Retina (tissue), 1 donor: Measurements from ENCODE around the gene SUPT16H.
"Not testable (repeated sequence)": the region's sequence is repeated elsewhere in the genome, so short reads cannot be mapped to it uniquely, and the experiment has no call there.

Source experiments
- DNase-seq: peaks from one replicate; pipeline ENCODE4 v3.0.0-alpha.2; 2016

SUPT16H gene

GRCh38 chr14:21356511-21356910 lies 27.3 kb downstream of the SUPT16H start:
- no peak for DNase-seq

GRCh38 chr14:21352587-21352986 lies 31.2 kb downstream of the SUPT16H start:
- DNase-seq, result no peak

GRCh38 chr14:21350539-21350938 lies 33.3 kb downstream of the SUPT16H start:
- DNase-seq, result no peak

- no peak for DNase-seq
Observed at GRCh38 chr14:21347201-21347600, 36.6 kb downstream of the SUPT16H start.

- DNase-seq, result no peak
Observed at GRCh38 chr14:21346532-21347135, 37.2 kb downstream of the SUPT16H start.

GRCh38 chr14:21343035-21343794 lies 40.6 kb downstream of the SUPT16H start:
- DNase-seq, result no peak

GRCh38 chr14:21334202-21334906 lies 49.5 kb downstream of the SUPT16H start:
- no peak for DNase-seq

- no peak for DNase-seq
Observed at GRCh38 chr14:21332950-21333349, 50.9 kb downstream of the SUPT16H start.

GRCh38 chr14:21326972-21327371 lies 56.8 kb downstream of the SUPT16H start:
- no peak for DNase-seq

GRCh38 chr14:21322716-21323115 lies 61.1 kb downstream of the SUPT16H start:
- no peak for DNase-seq

GRCh38 chr14:21320913-21321312 lies 62.9 kb downstream of the SUPT16H start:
- DNase-seq, result no peak

GRCh38 chr14:21317398-21317797 lies 66.4 kb downstream of the SUPT16H start:
- no peak for DNase-seq

- no peak for DNase-seq
Observed at GRCh38 chr14:21313512-21313911, 70.3 kb downstream of the SUPT16H start.

GRCh38 chr14:21311614-21312013 lies 72.2 kb downstream of the SUPT16H start:
- no peak for DNase-seq

GRCh38 chr14:21309956-21310355 lies 73.9 kb downstream of the SUPT16H start:
- DNase-seq, result no peak

- no peak for DNase-seq
Observed at GRCh38 chr14:21309238-21309636, 74.6 kb downstream of the SUPT16H start.

GRCh38 chr14:21308479-21309237 lies 75.2 kb downstream of the SUPT16H start:
- peak; percentile 82 for DNase-seq

- peak; percentile 7 for DNase-seq
Observed at GRCh38 chr14:21308132-21308478, 75.7 kb downstream of the SUPT16H start.

GRCh38 chr14:21307637-21308036 lies 76.2 kb downstream of the SUPT16H start:
- DNase-seq, result no peak

GRCh38 chr14:21302836-21303140 lies 81.0 kb downstream of the SUPT16H start:
- DNase-seq, result not testable (repeated sequence)

- DNase-seq, result peak; percentile 25
Observed at GRCh38 chr14:21302013-21302835, 81.6 kb downstream of the SUPT16H start.
